SIG-M5 treated with dmso at 0.1 percent for 504 hours (cell line): ENCODE results near the gene ZNF524.
A peak's percentile ranks its signal among the peaks of the same experiment; 100 is the strongest.
"Not testable (repeated sequence)": the region's sequence is repeated elsewhere in the genome, so short reads cannot be mapped to it uniquely, and the experiment has no call there.

Experiments used
- DNase-seq: peaks from one replicate; lab custom pipeline; 2025; ENCODE audit not compliant: unreplicated experiment; lab: John Stamatoyannopoulos, UW

The ZNF524 gene

DNA sequence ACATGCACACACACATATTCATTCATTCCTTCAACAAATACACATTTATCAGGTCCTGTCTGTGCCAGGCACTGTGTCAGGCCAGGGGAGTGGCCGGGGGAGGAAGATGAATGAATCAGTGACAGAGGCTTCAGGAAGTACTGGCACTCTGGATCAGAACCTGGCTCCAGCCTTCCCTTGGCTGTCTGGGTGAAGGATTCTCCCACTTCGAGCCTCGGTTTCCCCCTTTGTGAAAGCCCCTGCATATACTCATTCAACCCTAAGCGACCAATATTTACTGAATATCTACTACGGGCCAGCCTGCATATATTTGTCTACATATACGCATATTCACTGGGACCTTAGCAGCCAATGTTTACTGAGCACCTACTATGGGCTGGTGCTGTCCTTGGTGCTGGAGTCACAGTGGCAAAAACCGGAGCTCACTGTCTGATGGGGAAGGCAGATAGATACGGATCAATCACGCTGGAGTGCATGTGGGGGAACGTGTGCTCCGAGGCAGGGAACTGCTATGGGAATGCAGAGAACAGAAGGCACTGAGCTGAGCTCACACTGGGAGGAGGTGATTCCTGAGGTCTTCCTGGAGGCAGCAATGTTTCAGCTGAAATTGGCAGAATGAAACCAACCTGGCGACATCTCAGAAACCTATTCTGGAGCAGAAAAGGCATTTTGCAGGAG is 18.8 kb upstream of the ZNF524 start:
- DNase-seq, result no peak

DNA sequence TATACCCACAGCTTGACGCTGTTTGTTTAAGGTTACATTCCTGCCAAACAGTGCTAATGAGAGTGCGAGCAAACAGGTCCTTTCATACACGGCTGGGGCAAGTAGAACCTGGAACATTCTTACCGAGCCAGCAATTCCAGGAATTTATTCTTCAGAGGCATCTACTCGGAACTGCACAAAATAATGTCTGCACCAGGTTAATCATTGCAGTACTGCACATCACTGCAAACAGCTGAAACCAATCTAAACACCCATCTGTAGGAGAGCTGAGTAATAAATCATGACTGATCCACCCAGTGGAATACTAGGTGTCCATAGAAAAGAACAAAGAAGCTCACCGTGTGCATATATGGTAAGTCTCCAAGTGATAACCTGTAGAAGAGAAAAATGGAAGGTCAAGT is 18.3 kb upstream of the ZNF524 start:
- no peak for DNase-seq

DNA sequence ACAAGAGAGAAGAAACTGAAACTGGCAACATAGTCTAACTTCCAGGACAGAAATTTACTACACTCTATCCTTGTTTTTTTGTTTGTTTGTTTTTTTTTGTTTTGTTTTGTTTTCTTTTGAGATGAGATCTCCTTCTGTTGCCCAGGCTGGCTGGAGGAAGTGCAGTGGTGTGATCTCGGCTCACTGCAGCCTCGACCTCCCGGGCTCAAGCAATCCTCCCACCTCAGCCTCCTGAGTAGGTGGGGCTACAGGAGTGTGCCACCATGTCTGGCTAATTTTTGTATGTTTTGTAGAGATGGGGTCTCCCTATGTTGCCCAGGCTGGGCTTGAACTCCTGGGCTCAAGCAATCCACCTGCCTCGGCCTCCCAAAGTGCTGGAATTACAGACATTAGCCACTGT is 17.8 kb upstream of the ZNF524 start:
- not testable (repeated sequence) for DNase-seq

DNA sequence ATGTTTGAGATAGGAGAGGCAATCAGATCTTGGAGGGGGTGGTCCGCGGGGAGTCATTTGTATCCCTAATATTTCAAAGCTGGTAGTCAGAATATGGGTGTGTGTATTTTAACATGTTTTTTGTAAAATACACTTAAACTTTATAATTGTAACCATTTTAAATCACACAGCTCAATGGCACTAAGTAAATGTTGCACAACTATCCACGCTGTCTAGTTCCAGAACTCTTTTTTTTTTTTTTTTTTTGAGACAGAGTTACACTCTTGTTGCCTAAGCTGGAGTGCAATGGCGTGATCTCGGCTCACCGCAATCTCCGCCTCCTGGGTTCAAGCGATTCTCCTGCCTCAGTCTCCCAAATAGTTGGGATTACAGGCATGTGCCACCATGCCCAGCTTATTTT is 16.2 kb upstream of the ZNF524 start:
- DNase-seq, result not testable (repeated sequence)

DNA sequence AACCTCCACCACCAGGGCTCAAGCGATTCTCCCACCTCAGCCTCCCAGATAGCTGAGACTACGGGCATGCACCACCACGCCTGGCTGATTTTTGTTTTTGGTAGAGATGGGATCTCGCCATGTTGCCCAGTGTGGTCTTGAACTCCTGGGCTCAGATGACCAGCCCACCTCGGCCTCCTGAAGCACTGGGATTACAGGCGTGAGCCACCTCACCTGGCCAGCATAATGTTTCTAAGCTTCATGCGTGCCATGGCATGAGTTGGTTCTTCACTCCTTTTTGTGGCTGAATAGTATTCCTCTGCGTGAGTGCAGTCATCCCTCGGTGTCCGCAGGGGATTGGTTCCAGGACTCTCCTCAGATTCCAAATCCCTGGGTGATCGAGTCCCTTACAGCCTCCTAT is 15.2 kb upstream of the ZNF524 start:
- DNase-seq, result no peak

GRCh38 chr19:55585658-55586339 is 14.3 kb upstream of the ZNF524 start:
- no peak for DNase-seq

DNA sequence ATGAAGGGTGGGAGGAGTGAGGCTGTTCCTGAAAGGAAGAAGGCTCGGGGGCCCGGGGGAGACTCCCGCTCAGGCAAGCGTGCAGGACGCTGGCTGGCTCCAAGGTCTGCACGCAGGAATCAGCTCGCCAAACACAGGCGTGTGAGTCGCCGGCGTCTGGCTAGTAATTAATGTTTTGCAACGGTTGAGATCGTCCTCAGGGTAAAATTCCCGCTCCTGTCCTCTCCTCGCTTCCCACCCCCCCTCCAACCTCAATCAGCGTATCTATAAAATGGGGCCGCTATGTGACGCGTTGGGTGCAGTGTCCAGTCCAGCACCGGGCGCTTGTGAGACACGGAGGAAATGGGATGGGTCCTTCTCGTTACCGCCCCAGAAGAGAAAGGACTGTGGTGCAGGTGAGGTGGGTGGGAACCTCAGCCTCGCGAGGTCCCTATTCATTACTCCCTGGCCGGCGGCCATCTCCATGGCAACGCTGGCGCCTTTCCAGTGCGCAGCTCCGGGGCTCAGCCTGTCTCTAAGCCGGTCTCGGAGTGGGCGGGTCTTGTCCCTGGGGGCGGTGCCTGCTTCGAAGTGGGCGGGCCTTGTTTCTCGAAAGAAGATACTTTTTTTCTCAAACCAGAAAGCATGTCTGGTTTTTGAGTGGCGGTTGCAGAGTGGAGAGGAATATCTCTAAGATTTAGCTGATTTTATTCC is 13.0 kb upstream of the ZNF524 start:
- DNase-seq, result peak; percentile 79

- DNase-seq, result no peak
These were observed 11.3 kb upstream of the ZNF524 start for GRCh38 chr19:55588738-55589137.

DNA sequence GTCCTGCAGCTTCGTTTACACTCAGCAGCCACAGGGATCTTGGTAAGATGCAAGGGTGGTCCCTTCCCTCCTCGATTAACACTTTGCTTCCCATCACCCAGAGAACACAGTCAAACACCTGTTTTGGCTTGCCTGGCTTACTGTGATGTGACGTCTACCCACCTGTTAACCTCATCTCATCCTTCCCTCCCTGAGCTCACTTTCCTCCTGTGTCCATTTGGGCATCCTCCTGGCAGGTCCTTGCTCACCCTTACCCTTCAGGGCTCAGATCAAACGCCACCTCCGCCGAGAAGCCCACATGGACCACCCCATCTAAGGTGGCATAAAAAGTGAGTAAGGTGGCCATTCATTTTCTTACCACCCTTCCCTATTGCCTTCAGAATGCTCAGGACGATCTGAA is 10.0 kb upstream of the ZNF524 start:
- DNase-seq, result no peak

DNA sequence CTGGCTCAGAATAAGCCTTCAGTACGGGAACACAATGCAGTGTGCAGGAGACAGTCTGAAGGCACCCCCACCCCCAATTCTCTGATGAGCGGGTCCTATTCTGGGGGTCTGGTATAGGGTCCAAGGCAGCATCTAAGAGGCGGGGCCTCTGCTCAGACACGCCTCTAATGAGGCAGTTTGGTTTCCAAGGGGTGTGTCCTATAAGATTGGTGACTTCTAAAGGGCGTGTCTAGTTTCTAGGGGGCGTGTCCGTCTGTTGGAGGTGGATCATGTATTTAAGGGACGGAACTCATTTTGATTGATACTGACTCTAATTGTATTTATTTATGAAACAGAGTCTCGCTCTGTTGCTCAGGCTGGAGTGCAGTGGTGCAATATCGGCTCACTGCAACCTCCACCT is 9.5 kb upstream of the ZNF524 start:
- peak; percentile 32 for DNase-seq

GRCh38 chr19:55591555-55591954 is 8.5 kb upstream of the ZNF524 start:
- no peak for DNase-seq

- DNase-seq, result no peak
These were observed 7.5 kb upstream of the ZNF524 start for GRCh38 chr19:55592391-55593090.

DNA sequence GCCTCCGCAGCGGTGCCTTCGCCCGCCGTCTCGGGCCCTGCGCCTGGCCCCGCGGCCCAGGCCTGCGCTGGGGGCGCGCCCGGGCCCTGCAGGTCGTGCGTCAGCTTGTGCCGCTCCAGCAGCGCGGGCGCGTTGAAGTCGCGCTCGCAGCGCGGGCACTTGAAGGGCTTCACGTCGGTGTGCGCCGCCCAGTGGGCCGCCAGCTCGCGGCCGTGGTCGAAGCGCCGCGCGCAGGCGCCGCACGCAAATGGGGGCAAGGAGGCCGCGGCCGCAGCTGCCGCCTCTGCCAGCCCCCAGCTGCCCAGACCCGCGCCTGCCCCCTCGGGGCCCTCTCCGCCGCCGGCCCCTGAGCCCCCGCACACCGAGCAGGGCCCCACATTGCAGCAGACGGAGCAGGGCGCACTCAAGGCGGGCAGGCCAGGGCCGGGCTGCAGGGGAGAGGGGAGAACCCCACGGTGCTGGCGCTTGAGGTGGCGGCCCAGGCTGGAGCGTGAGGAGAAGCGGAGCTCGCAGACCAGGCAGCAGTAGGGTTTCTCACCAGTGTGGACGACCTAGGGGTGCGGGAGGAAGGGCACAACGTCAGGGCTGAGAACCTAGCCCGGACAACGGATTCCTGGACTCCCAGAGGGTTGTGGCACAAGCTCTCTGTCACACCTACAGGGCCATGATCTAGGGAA is 6.9 kb upstream of the ZNF524 start:
- no peak for DNase-seq

- DNase-seq, result no peak
These were observed 5.0 kb upstream of the ZNF524 start for GRCh38 chr19:55594996-55595545.

- no peak for DNase-seq
These were observed 3.8 kb upstream of the ZNF524 start for GRCh38 chr19:55596304-55596703.

- DNase-seq, result no peak
These were observed 2.6 kb upstream of the ZNF524 start for GRCh38 chr19:55597501-55597921.

GRCh38 chr19:55598034-55598433 is 2.1 kb upstream of the ZNF524 start:
- no peak for DNase-seq

- DNase-seq, result peak; percentile 95
These were observed 1.2 kb upstream of the ZNF524 start for GRCh38 chr19:55598719-55599467.

- DNase-seq, result peak; percentile 97
These were observed 633 bp upstream of the ZNF524 start, which contains the start of gene FIZ1 for GRCh38 chr19:55599468-55599841. Gene FIZ1 (minus strand): TSS chr19:55599517. CDS start chr19:55597865, 1,652 bp downstream.

DNA sequence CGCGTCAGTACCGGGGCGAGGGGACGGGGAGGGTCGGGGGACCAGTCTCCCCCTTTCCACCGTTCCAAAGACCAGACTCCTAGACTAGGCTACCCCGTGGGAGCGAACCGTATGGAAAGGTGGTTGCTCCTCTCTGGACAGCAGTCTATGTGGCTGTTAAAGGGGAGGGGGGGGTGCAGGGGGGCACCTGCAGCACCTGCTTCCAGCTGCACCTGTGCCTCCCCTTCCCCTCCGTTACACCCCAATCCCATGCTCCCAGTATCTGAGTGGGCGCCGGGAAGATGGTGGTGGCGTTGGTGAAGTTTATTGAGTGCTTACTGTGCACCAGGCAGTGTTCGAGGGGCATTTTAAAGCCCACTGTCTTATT is 557 bp downstream of the ZNF524 start:
- DNase-seq, result no peak
